Amniotic epithelial cell (primary cell): ENCODE results near the gene TOP2A.

Experiments used
- DNase-seq: peaks from one replicate; pipeline ENCODE4 v3.0.0-alpha.2; 2010; ENCODE audit warnings: low read depth

Gene TOP2A

GRCh38 chr17:40345161-40345993 is 72.3 kb downstream of the TOP2A start:
- peak; percentile 51 for DNase-seq

GRCh38 chr17:40344421-40345160 is 73.1 kb downstream of the TOP2A start:
- DNase-seq = no peak

- no peak for DNase-seq
Measured at GRCh38 chr17:40343219-40344119, 74.2 kb downstream of the TOP2A start.

- no peak for DNase-seq
Measured at GRCh38 chr17:40342504-40343218, 75.0 kb downstream of the TOP2A start.

GRCh38 chr17:40341808-40342503 is 75.7 kb downstream of the TOP2A start:
- DNase-seq = peak; percentile 74

- peak; percentile 77 for DNase-seq
Measured at GRCh38 chr17:40340880-40341807, 76.6 kb downstream of the TOP2A start.

- DNase-seq = no peak
Measured at GRCh38 chr17:40340327-40340726, 77.4 kb downstream of the TOP2A start.

GRCh38 chr17:40338941-40339649 is 78.6 kb downstream of the TOP2A start:
- peak; percentile 33 for DNase-seq
